ENCODE measurements around the gene LPP.

LPP gene

DNA sequence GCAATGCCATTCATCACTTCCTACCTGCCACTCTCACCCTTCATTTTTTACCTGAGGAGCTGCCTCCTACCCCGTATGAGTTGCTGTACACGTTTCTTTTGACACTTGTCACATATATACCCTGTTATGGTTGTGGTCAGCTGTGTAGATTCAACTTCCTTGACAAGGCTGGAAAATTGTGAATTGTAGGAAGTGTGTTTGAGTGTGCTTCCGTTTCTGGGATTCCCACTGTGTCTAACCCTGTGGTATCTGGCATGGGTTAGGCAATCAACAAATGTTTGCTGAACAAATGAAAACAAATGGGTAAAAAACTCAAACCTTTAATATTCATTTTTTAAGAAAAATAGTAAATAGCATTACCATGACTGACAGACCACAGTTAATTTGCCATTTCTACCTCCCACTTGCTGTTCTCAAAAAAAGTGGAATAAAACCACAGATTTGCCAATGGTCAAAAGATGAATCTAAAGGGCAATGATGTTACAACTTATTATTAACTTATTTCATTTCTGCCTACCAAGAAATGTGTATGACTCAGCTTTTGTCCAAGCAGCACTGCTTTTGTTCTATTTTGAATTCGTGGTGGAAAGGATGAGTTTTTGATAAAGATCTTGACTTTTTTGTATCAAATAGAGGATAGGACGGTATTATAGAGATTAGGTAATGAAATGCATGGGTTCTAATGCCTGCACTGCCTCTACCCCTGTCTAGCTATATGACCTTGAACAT lies 404.6 kb downstream of the LPP start:
- FAIRE-seq (no peak), DNase-seq (ENCODE audit: insufficient read length) (no peak)
- TF ChIP-seq POLR2A (IDR thresholded peaks at IDR 0.05; ENCODE audit: low read depth, low read length): no peak
- TF ChIP-seq POLR2AphosphoS5 (IDR thresholded peaks at IDR 0.05; ENCODE audit: low read depth, low read length): no peak
- no peak for TF ChIP-seq TAF1 (IDR thresholded peaks at IDR 0.05; ENCODE audit: borderline replicate concordance, low read depth, low read length)

DNA sequence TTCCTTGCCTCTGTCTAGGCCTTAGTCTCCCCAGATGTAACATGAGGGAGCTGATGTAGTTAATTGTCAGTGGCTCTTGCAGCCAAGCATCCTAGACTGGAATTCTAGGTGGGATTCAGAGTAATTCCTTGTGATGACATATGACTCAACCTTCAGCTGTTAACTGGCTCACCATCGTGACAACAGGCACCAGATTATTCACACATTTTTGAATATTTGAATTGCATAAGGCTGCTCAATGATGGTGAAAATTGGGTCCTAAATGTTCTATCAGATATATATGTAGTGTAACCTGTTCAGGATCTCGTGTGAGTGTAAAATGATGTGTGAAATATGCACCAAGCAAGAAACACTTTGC lies 405.1 kb downstream of the LPP start:
- no peak for FAIRE-seq
- TF ChIP-seq POLR2AphosphoS5 (IDR thresholded peaks at IDR 0.05; ENCODE audit: low read depth, low read length) (no peak), POLR2A (IDR thresholded peaks at IDR 0.05; ENCODE audit: low read depth, low read length) (no peak), TAF1 (IDR thresholded peaks at IDR 0.05; ENCODE audit: borderline replicate concordance, low read depth, low read length) (no peak)

GRCh38 chr3:188559856-188560255 lies 405.9 kb downstream of the LPP start:
- DNase-seq (ENCODE audit: insufficient read length) (no peak), FAIRE-seq (no peak)
- TF ChIP-seq POLR2A (IDR thresholded peaks at IDR 0.05; ENCODE audit: low read depth, low read length) (no peak), TAF1 (IDR thresholded peaks at IDR 0.05; ENCODE audit: borderline replicate concordance, low read depth, low read length) (no peak), POLR2AphosphoS5 (IDR thresholded peaks at IDR 0.05; ENCODE audit: low read depth, low read length) (no peak)

More for the DNA sequence above, 405.1 kb downstream of the LPP start:
- no peak for DNase-seq (ENCODE audit: insufficient read length)

DNA sequence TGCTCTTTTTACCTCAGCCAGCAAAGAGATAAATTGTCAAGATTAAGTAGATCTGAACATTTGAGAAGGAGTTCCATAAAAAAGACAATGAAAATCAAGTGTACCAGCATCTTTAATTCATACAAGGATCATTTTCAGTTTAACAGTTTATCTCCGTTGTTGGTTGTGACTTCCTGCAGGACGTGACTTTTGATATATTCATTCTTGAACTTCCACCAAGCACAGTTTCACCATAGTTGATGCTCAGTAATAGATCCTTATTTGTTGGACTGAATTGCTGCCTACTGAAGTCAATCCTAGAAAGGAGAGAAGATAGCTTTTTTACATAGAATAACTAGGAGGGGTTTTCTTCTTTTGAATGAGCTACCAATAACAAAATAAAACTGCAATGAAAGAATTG lies 408.2 kb downstream of the LPP start:
- no peak for FAIRE-seq
- DNase-seq (ENCODE audit: insufficient read length): no peak
- no peak for TF ChIP-seq POLR2AphosphoS5 (IDR thresholded peaks at IDR 0.05; ENCODE audit: low read depth, low read length)
- TF ChIP-seq POLR2A (IDR thresholded peaks at IDR 0.05; ENCODE audit: low read depth, low read length): no peak
- no peak for TF ChIP-seq TAF1 (IDR thresholded peaks at IDR 0.05; ENCODE audit: borderline replicate concordance, low read depth, low read length)

DNA sequence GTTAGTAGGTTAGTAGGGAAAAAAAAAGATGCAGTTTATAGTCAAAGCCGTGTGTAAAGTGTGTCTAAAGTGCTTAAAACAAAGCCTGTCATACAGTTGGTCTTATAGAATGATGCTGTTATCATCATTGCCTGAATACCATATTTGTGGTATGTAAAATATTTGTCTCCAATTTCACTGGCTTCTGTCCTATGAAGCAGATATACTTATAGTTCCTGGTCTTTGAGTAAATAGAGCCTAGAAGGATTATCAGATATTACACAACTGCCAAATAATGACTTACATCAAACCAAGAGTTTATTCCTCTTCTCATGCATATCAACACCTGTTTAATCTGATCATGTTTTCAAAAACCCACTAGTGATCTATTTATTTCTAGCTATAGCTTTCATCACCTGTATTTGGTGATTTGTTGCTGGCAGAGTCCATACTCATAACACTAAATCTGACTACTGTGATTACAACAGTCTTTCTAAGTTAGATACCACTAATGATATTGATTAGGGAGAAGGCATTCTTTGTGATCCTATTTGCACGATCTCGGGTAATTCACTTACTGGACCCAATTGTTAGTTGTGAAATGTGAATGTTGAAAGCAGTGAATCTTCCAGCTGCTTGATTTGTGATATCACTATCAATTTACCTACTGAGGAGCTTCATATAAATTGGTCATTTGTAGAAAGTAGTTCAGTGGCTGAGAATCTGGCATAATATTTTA lies 413.7 kb downstream of the LPP start:
- FAIRE-seq: no peak
- TF ChIP-seq POLR2A (IDR thresholded peaks at IDR 0.05; ENCODE audit: low read depth, low read length) (no peak), TAF1 (IDR thresholded peaks at IDR 0.05; ENCODE audit: borderline replicate concordance, low read depth, low read length) (no peak), POLR2AphosphoS5 (IDR thresholded peaks at IDR 0.05; ENCODE audit: low read depth, low read length) (no peak)
- no peak for DNase-seq (ENCODE audit: insufficient read length)

GRCh38 chr3:188568736-188569135 lies 414.8 kb downstream of the LPP start:
- FAIRE-seq (no peak), DNase-seq (ENCODE audit: insufficient read length) (no peak)
- no peak for TF ChIP-seq TAF1 (IDR thresholded peaks at IDR 0.05; ENCODE audit: borderline replicate concordance, low read depth, low read length)
- no peak for TF ChIP-seq POLR2AphosphoS5 (IDR thresholded peaks at IDR 0.05; ENCODE audit: low read depth, low read length)
- no peak for TF ChIP-seq POLR2A (IDR thresholded peaks at IDR 0.05; ENCODE audit: low read depth, low read length)

DNA sequence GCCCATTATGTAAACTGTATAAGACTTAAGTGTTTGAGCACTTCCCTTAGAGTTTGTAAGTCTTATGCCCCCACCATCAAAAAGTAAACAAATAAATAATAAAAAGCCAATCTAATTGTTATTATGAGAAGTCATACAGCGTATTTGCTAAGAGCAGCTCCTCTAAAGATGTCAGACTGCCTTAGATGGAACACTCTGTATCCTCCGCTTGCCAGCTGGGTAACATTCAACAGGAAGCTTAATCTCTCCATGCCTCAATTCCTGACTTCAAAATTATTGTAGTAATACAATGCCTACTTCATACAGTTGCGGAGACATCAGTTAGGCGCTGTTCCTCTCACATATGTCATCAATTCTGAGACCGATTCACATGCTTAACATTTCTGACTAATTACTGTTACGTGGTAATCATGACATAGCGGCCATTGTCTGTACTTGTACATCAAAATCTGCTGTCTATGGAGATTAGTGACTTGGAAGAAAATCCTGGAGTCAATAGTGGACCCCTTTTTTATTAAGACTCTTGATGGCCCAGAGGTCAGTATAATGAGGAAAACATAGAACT lies 417.7 kb downstream of the LPP start:
- DNase-seq (ENCODE audit: insufficient read length) (no peak), FAIRE-seq (no peak)
- TF ChIP-seq TAF1 (IDR thresholded peaks at IDR 0.05; ENCODE audit: borderline replicate concordance, low read depth, low read length): no peak
- TF ChIP-seq POLR2AphosphoS5 (IDR thresholded peaks at IDR 0.05; ENCODE audit: low read depth, low read length): no peak
- TF ChIP-seq POLR2A (IDR thresholded peaks at IDR 0.05; ENCODE audit: low read depth, low read length): no peak

DNA sequence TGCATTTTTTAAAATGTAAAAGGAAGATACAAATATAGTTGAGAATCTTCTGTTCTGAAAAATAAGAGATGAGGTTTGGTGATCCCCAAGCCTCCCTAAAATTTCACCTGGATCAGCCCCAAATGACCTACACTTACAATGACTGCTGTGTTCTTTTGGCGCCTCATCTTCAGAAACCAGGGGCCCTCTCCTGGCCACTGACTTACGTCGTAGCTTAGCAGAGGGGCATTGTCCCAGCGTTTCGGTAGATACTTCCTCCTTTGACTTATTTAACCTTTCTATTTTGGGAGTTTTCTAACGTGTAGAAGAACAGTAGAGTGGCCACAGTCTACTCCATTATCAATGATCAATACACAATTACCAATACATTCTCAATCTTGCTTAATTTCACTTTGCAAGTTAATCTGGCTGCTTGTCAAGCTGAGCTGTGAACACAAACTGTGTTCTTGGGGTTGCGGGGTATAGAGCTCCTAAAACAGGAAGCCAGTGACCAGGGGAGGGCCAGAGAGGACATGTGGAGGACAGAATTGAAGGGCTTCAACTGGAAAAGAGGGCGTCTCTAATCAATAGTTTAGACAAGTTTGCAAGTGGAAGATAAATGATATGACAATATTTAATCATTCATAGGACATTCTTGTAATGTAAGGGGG lies 419.5 kb downstream of the LPP start:
- DNase-seq (ENCODE audit: insufficient read length) (no peak), FAIRE-seq (no peak)
- TF ChIP-seq POLR2A (IDR thresholded peaks at IDR 0.05; ENCODE audit: low read depth, low read length): no peak
- no peak for TF ChIP-seq TAF1 (IDR thresholded peaks at IDR 0.05; ENCODE audit: borderline replicate concordance, low read depth, low read length)
- TF ChIP-seq POLR2AphosphoS5 (IDR thresholded peaks at IDR 0.05; ENCODE audit: low read depth, low read length): no peak

GRCh38 chr3:188573956-188574355 lies 420.0 kb downstream of the LPP start:
- FAIRE-seq (no peak), DNase-seq (ENCODE audit: insufficient read length) (no peak)

GRCh38 chr3:188574885-188575284 lies 420.9 kb downstream of the LPP start:
- FAIRE-seq (no peak), DNase-seq (ENCODE audit: insufficient read length) (no peak)
- TF ChIP-seq POLR2AphosphoS5 (IDR thresholded peaks at IDR 0.05; ENCODE audit: low read depth, low read length) (no peak), POLR2A (IDR thresholded peaks at IDR 0.05; ENCODE audit: low read depth, low read length) (no peak), TAF1 (IDR thresholded peaks at IDR 0.05; ENCODE audit: borderline replicate concordance, low read depth, low read length) (no peak)

More at GRCh38 chr3:188573956-188574355, 420.0 kb downstream of the LPP start:
- no peak for TF ChIP-seq TAF1 (IDR thresholded peaks at IDR 0.05; ENCODE audit: borderline replicate concordance, low read depth, low read length)
- no peak for TF ChIP-seq POLR2A (IDR thresholded peaks at IDR 0.05; ENCODE audit: low read depth, low read length)
- no peak for TF ChIP-seq POLR2AphosphoS5 (IDR thresholded peaks at IDR 0.05; ENCODE audit: low read depth, low read length)

GRCh38 chr3:188575501-188575900 lies 421.5 kb downstream of the LPP start:
- no peak for FAIRE-seq
- TF ChIP-seq POLR2A (IDR thresholded peaks at IDR 0.05; ENCODE audit: low read depth, low read length) (no peak), TAF1 (IDR thresholded peaks at IDR 0.05; ENCODE audit: borderline replicate concordance, low read depth, low read length) (no peak), POLR2AphosphoS5 (IDR thresholded peaks at IDR 0.05; ENCODE audit: low read depth, low read length) (no peak)
- no peak for DNase-seq (ENCODE audit: insufficient read length)
